Upper lobe of left lung (tissue), 4 donors: ENCODE data around the gene MKLN1.

Source experiments
- EP300 ChIP-seq, 4 donors: sonication (generic); formaldehyde crosslinking; IDR thresholded peaks; one replicate each; pipeline ENCODE4 v1.5.1; 2017; ENCODE audit warnings: antibody characterized with exemption in 4 of 4, control low read depth in 2 of 4
- POLR2A ChIP-seq, 4 donors: fragments of 450-650 bp; IDR thresholded peaks; one replicate each; pipeline ENCODE4 v1.5.1; 2016 to 2017; ENCODE audit warnings: antibody characterized with exemption in 4 of 4, mild to moderate bottlenecking in 2 of 4
- POLR2AphosphoS5 ChIP-seq, 2 donors: sonication (generic); formaldehyde crosslinking; IDR thresholded peaks; one replicate each; pipeline ENCODE4 v1.5.1; 2017; ENCODE audit warnings: antibody characterized with exemption in 2 of 2
- TF ChIP-seq, protein P1 (sequence below), 6 experiments: fragments of 450-650 bp in 4 of 6; fragments of 200-600 bp in 2 of 6; sonication (generic) in 2 of 6; IDR thresholded peaks; one replicate each; pipeline ENCODE4 v1.5.1; 2016 to 2019; ENCODE audit warnings: antibody characterized with exemption in 6 of 6

DNA sequence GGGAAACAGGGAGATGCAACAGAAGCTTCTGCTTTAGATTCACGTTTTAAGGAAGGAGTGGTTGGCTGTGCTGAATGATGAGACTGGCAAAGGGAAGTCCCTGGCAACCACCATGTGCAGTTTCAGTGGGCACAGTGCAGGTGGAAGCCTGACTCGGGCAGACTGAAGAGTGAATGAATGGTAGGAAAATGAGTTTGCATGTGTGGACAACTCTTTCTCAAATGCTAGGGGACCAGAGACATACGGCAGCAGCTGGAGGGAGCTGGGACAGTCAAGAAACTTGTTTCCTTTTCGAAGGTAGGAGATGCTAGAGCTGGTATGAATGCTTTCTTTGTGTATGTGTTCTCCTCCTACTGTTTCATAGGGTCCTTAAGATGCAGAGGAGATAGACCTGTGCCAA is 199.8 kb downstream of the MKLN1 start:
- no peak for TF ChIP-seq POLR2A (IDR thresholded peaks at IDR 0.05)
- TF ChIP-seq, protein P1, sequence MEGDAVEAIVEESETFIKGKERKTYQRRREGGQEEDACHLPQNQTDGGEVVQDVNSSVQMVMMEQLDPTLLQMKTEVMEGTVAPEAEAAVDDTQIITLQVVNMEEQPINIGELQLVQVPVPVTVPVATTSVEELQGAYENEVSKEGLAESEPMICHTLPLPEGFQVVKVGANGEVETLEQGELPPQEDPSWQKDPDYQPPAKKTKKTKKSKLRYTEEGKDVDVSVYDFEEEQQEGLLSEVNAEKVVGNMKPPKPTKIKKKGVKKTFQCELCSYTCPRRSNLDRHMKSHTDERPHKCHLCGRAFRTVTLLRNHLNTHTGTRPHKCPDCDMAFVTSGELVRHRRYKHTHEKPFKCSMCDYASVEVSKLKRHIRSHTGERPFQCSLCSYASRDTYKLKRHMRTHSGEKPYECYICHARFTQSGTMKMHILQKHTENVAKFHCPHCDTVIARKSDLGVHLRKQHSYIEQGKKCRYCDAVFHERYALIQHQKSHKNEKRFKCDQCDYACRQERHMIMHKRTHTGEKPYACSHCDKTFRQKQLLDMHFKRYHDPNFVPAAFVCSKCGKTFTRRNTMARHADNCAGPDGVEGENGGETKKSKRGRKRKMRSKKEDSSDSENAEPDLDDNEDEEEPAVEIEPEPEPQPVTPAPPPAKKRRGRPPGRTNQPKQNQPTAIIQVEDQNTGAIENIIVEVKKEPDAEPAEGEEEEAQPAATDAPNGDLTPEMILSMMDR (IDR thresholded peaks at IDR 0.05): no peak
- TF ChIP-seq EP300 (IDR thresholded peaks at IDR 0.05): no peak
- no peak for TF ChIP-seq POLR2AphosphoS5 (IDR thresholded peaks at IDR 0.05)
